ENCODE data around the gene SLC7A1.

GRCh38 chr13:29624997-29625396 lies 29.5 kb upstream of the SLC7A1 start:
- TF ChIP-seq, protein P1, sequence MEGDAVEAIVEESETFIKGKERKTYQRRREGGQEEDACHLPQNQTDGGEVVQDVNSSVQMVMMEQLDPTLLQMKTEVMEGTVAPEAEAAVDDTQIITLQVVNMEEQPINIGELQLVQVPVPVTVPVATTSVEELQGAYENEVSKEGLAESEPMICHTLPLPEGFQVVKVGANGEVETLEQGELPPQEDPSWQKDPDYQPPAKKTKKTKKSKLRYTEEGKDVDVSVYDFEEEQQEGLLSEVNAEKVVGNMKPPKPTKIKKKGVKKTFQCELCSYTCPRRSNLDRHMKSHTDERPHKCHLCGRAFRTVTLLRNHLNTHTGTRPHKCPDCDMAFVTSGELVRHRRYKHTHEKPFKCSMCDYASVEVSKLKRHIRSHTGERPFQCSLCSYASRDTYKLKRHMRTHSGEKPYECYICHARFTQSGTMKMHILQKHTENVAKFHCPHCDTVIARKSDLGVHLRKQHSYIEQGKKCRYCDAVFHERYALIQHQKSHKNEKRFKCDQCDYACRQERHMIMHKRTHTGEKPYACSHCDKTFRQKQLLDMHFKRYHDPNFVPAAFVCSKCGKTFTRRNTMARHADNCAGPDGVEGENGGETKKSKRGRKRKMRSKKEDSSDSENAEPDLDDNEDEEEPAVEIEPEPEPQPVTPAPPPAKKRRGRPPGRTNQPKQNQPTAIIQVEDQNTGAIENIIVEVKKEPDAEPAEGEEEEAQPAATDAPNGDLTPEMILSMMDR (conservative IDR thresholded peaks at IDR 0.05) = no peak
- no peak for TF ChIP-seq EZH2 (IDR thresholded peaks at IDR 0.05; ENCODE audit: low read depth)
